ENCODE data around the gene SYT7. TPM values are rescaled to one million over a fixed set of nuclear protein-coding genes. Genes with fewer than 3 reads are reported as not detected.
"Not testable (repeated sequence)": the region's sequence is repeated elsewhere in the genome, so short reads cannot be mapped to it uniquely, and the experiment has no call there.

The SYT7 gene
- total RNA-seq, 1 donor from 2014 or later, result 12.7 TPM

DNA sequence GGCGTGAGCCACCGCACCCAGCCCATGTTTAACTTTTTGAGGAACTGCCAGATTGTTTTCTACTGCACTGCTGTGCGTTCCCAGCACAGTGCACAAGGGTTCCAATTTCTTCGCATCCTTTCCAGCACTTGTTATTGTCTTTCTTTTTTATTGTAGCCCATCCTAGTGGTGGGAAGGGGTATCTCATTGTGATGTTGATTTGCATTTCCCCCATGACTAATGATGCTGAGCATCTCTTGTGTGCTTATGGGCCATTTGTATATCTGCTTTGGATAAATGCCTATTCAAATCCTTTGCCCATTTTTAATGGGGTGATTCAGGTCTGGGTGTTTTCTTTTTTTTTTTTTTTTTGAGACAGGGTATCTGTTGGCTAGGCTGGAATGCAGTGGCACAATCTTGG is 36.6 kb upstream of the SYT7 start:
- Histone ChIP-seq H3K4me3 (ENCODE audit: low read depth, low read length) (no peak overlapping the region), H3K27me3 (ENCODE audit: control insufficient read depth, insufficient read depth, low read length) (peaks cover 12% of the 10 kb centered on the region), H3K36me3 (ENCODE audit: control insufficient read depth, insufficient read depth, low read length) (no peaks in the 10 kb centered on the region)
- no peak for DNase-seq (ENCODE audit: low read depth)
- TF ChIP-seq, protein P1, sequence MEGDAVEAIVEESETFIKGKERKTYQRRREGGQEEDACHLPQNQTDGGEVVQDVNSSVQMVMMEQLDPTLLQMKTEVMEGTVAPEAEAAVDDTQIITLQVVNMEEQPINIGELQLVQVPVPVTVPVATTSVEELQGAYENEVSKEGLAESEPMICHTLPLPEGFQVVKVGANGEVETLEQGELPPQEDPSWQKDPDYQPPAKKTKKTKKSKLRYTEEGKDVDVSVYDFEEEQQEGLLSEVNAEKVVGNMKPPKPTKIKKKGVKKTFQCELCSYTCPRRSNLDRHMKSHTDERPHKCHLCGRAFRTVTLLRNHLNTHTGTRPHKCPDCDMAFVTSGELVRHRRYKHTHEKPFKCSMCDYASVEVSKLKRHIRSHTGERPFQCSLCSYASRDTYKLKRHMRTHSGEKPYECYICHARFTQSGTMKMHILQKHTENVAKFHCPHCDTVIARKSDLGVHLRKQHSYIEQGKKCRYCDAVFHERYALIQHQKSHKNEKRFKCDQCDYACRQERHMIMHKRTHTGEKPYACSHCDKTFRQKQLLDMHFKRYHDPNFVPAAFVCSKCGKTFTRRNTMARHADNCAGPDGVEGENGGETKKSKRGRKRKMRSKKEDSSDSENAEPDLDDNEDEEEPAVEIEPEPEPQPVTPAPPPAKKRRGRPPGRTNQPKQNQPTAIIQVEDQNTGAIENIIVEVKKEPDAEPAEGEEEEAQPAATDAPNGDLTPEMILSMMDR (IDR thresholded peaks at IDR 0.05; ENCODE audit: insufficient read depth, low read length, poor library complexity, severe bottlenecking), result no peak

DNA sequence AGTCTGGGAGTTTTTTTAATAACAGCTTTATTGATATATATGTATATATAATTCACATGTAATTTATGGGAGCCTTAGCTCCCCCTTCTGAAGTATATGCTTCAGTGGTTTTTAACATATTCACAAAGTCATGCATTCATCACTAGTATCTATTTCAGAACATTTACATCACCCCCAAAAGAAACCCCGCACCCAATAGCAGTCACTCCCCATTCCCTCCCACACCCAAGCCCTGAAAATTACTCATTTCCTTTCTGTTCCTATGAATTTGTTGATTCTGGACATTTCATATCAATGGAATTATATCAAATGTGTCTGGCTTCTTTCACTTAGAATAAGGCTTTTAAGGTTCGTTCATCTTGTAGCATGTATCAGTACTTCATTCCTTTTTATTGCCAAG is 35.6 kb upstream of the SYT7 start:
- peaks cover 17% of the 10 kb centered on the region for H3K27me3 ChIP-seq (ENCODE audit: control insufficient read depth, insufficient read depth, low read length)
- TF ChIP-seq, protein P1 (IDR thresholded peaks at IDR 0.05; ENCODE audit: insufficient read depth, low read length, poor library complexity, severe bottlenecking), result no peak
- no peaks in the 10 kb centered on the region for H3K36me3 ChIP-seq (ENCODE audit: control insufficient read depth, insufficient read depth, low read length)
- no peak for DNase-seq (ENCODE audit: low read depth)
- H3K4me3 ChIP-seq (ENCODE audit: low read depth, low read length), result no peak overlapping the region

DNA sequence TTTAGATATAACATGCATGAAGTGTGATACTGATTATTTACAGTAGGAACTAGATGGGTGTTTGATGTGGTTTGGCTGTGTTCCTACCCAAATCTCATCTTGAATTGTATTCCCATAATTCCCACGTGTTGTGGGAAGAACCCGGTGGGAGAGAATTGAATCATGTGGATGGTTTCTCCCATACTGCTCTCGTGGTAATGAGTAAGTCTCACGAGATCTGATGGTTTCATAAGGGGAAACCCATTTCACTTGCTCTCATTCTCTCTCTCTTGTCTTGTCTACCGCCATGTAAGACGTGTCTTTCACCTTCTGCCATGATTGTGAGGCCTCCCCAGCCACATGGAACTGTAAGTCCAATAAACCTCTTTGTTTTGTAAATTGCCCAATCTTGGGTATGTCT is 33.9 kb upstream of the SYT7 start:
- not testable (repeated sequence) for H3K4me3 ChIP-seq (ENCODE audit: low read depth, low read length); H3K36me3 ChIP-seq (ENCODE audit: control insufficient read depth, insufficient read depth, low read length); DNase-seq (ENCODE audit: low read depth)
- peaks cover 30% of the 10 kb centered on the region for H3K27me3 ChIP-seq (ENCODE audit: control insufficient read depth, insufficient read depth, low read length)

DNA sequence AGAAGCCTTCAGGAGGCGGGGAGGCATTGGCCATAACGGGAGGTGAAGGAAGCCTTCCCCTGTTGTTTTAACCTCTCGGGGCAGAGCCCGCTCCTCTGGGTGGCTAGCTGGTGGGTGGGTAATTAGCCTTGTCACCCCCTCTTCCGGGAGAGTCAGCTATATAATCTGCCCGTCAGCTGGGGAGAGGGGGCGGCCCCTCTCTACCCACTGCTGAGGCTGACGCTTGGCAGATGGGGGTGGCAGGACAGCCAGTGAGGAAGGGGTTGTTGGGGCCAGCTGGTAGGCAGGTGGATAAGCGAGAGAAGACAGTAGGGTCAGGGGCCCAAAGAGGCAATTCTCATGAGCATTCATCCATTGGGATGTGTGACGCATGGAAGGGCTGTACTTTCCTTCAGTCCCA is 33.0 kb upstream of the SYT7 start:
- no peaks in the 10 kb centered on the region for H3K36me3 ChIP-seq (ENCODE audit: control insufficient read depth, insufficient read depth, low read length)
- TF ChIP-seq, protein P1 (IDR thresholded peaks at IDR 0.05; ENCODE audit: insufficient read depth, low read length, poor library complexity, severe bottlenecking), result no peak
- no peak overlapping the region for H3K4me3 ChIP-seq (ENCODE audit: low read depth, low read length)
- DNase-seq (ENCODE audit: low read depth), result no peak
- H3K27me3 ChIP-seq (ENCODE audit: control insufficient read depth, insufficient read depth, low read length), result peaks cover 32% of the 10 kb centered on the region

DNA sequence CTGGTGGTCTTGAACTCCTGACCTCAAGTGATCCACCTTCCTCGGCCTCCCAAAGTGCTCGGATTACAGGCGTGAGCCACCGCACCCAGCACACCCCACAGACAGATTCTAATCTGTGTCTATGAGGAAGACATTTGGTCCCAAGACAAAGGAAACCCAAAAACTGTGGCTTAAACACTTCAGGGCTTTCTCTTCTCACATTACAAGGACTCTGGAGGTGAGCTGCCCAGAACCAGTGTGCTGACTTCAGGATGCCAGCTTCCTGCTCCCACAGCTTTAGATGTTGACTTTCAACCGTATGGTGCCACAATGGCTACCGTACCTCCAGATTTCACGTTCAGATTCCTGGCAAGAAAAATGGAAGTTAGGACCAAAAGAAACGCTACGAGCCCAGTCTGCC is 32.2 kb upstream of the SYT7 start:
- DNase-seq (ENCODE audit: low read depth), result no peak
- peaks cover 32% of the 10 kb centered on the region for H3K27me3 ChIP-seq (ENCODE audit: control insufficient read depth, insufficient read depth, low read length)
- no peak overlapping the region for H3K4me3 ChIP-seq (ENCODE audit: low read depth, low read length)
- TF ChIP-seq, protein P1 (IDR thresholded peaks at IDR 0.05; ENCODE audit: insufficient read depth, low read length, poor library complexity, severe bottlenecking), result no peak
- no peaks in the 10 kb centered on the region for H3K36me3 ChIP-seq (ENCODE audit: control insufficient read depth, insufficient read depth, low read length)

DNA sequence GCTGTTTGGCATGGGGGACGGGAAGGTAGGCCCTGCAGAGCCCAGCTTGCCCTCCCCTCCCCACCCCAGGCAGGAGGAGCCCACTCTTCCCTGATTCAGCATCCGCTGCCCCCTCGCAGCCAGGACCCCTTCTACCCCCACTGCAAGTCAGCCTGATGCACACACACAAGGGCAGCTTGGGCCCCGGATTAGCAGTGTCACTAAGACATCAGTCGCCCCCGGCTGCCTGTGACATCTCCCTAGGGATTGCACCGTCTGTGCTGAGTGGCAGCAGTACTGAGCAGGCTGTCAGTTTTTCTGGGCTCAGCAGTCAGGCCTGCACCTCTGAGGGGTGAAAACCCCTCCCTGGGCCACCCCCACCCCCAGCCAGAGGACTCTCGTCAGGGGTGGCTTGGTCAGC is 30.4 kb upstream of the SYT7 start:
- Histone ChIP-seq H3K27me3 (ENCODE audit: control insufficient read depth, insufficient read depth, low read length) (peaks cover 37% of the 10 kb centered on the region), H3K4me3 (ENCODE audit: low read depth, low read length) (no peak overlapping the region), H3K36me3 (ENCODE audit: control insufficient read depth, insufficient read depth, low read length) (no peaks in the 10 kb centered on the region)
- DNase-seq (ENCODE audit: low read depth), result no peak
- TF ChIP-seq, protein P1 (IDR thresholded peaks at IDR 0.05; ENCODE audit: insufficient read depth, low read length, poor library complexity, severe bottlenecking), result no peak

Data from kidney epithelial cell (primary cell).